ENCODE measurements around the gene MCF2L.

GRCh38 chr13:113083022-113083373 is 114.0 kb downstream of the MCF2L start:
- no peak for TF ChIP-seq CTCF (conservative IDR thresholded peaks at IDR 0.05; ENCODE audit: low read length)
- TF ChIP-seq EZH2phosphoT487 (IDR thresholded peaks at IDR 0.05; ENCODE audit: borderline replicate concordance, low read depth, low read length), result no peak

Measured in OCI-LY7 (cell line).